SK-N-SH treated with all-trans-retinoic acid at 6 μM for 48 hours (cell line): ENCODE measurements around the gene ELMO1.

ENCODE experiments used
- ARNTL ChIP-seq: fragments of 450-650 bp; formaldehyde crosslinking; IDR thresholded peaks from 2 replicates; pipeline ENCODE4 v1.5.0; 2020; ENCODE audit warnings: low read depth, mild to moderate bottlenecking, moderate library complexity, borderline replicate concordance
- BACH2 ChIP-seq: fragments of 250-450 bp; sonication (Bioruptor Pico); IDR thresholded peaks from 2 replicates; pipeline ENCODE4 v1.9.0; 2021; ENCODE audit warnings: mild to moderate bottlenecking, borderline replicate concordance
- CREB5 ChIP-seq: fragments of 250-450 bp; sonication (Bioruptor Pico); IDR thresholded peaks from 2 replicates; pipeline ENCODE4 v1.5.1; 2020; ENCODE audit warnings: low read depth, mild to moderate bottlenecking, moderate library complexity
- ESRRG ChIP-seq: fragments of 250-450 bp; sonication (Bioruptor Pico); IDR thresholded peaks from 2 replicates; pipeline ENCODE4 v1.6.1; 2021; ENCODE audit warnings: mild to moderate bottlenecking
- GLIS3 ChIP-seq: fragments of 250-450 bp; sonication (Bioruptor Pico); IDR thresholded peaks from 2 replicates; pipeline ENCODE4 v1.5.0; 2020; ENCODE audit warnings: mild to moderate bottlenecking, moderate library complexity
- PATZ1 ChIP-seq: fragments of 250-450 bp; sonication (Bioruptor Pico); IDR thresholded peaks from 2 replicates; pipeline ENCODE4 v1.8.0; 2020; ENCODE audit warnings: mild to moderate bottlenecking, moderate library complexity, borderline replicate concordance
- ZC3H10 ChIP-seq: fragments of 250-450 bp; sonication (Bioruptor Pico); IDR thresholded peaks from 2 replicates; pipeline ENCODE4 v1.5.1; 2021; ENCODE audit warnings: mild to moderate bottlenecking, moderate library complexity
- ZFP30 ChIP-seq: fragments of 450-650 bp; formaldehyde crosslinking; IDR thresholded peaks from 2 replicates; pipeline ENCODE4 v1.5.0; 2022; ENCODE audit warnings: mild to moderate bottlenecking, moderate library complexity

- no peak for TF ChIP-seq ESRRG
- no peak for TF ChIP-seq ZFP30 (CRISPR knock-in tag)
- TF ChIP-seq ARNTL: no peak
- peak; percentile 93; the same call in 1 of the 2 replicates for TF ChIP-seq GLIS3 (CRISPR knock-in tag)
- TF ChIP-seq PATZ1: no peak
- no peak for TF ChIP-seq CREB5
- no peak for TF ChIP-seq ZC3H10 (CRISPR knock-in tag)
- no peak for TF ChIP-seq BACH2
Observed at GRCh38 chr7:36966636-36967035, 482.0 kb downstream of the ELMO1 start.
